Suprapubic skin (tissue), 3 donors: ENCODE measurements around the gene IL11.

Source experiments
- CTCF ChIP-seq, 2 donors: fragments of 200-600 bp in 1 of 2; fragments of 450-650 bp in 1 of 2; sonication (generic) in 1 of 2; IDR thresholded peaks; one replicate each; pipeline ENCODE4 v1.5.1; 2016 to 2019; ENCODE audit warnings: antibody characterized with exemption in 2 of 2, mild to moderate bottlenecking in 1 of 2, moderate library complexity in 1 of 2
- POLR2A ChIP-seq, 2 donors: fragments of 450-650 bp; IDR thresholded peaks; one replicate each; pipeline ENCODE4 v1.6.1; 2017; ENCODE audit warnings: antibody characterized with exemption in 2 of 2, mild to moderate bottlenecking in 2 of 2, moderate library complexity in 2 of 2

- TF ChIP-seq CTCF (IDR thresholded peaks at IDR 0.05), result no peak
- no peak for TF ChIP-seq POLR2A (IDR thresholded peaks at IDR 0.05)
These were observed 45.1 kb downstream of the IL11 start, which contains the start of gene TMEM150B for GRCh38 chr19:55325172-55325571.
